ENCODE data around the gene RAMP1.

DNA sequence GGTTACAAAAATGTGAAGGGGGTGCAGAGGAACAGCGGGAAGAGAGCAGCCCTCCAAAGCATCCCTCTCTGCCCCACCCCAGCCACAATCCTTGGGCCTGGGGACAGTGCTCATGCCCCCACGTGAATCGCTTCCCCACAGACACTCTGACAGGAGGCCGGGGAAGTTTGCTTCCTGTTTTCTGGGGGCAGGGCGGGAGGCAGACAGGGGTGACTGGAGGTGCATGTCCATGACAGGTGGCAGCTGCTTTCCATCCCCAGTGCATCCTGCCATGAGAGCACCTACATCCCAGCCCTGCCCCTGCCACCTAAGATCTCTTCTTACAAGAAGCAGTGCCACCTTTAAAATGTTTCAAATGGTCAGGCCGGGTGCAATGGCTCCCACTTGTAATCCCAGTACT, 60.2 kb downstream of the RAMP1 start:
- TF ChIP-seq, protein P1, sequence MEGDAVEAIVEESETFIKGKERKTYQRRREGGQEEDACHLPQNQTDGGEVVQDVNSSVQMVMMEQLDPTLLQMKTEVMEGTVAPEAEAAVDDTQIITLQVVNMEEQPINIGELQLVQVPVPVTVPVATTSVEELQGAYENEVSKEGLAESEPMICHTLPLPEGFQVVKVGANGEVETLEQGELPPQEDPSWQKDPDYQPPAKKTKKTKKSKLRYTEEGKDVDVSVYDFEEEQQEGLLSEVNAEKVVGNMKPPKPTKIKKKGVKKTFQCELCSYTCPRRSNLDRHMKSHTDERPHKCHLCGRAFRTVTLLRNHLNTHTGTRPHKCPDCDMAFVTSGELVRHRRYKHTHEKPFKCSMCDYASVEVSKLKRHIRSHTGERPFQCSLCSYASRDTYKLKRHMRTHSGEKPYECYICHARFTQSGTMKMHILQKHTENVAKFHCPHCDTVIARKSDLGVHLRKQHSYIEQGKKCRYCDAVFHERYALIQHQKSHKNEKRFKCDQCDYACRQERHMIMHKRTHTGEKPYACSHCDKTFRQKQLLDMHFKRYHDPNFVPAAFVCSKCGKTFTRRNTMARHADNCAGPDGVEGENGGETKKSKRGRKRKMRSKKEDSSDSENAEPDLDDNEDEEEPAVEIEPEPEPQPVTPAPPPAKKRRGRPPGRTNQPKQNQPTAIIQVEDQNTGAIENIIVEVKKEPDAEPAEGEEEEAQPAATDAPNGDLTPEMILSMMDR (IDR thresholded peaks at IDR 0.05 in 2 of 3, conservative IDR thresholded peaks at IDR 0.05 in 1 of 3; ENCODE audit: borderline replicate concordance in 1 of 3, insufficient read depth in 1 of 3, low read depth in 2 of 3, low read length in 2 of 3): no peak
- TF ChIP-seq POLR2A (IDR thresholded peaks at IDR 0.05; ENCODE audit: borderline replicate concordance, extremely low read depth, insufficient read depth, insufficient read length) (no peak), EZH2 (IDR thresholded peaks at IDR 0.05) (no peak), JUND (IDR thresholded peaks at IDR 0.05) (no peak), YY1 (IDR thresholded peaks at IDR 0.05; ENCODE audit: extremely low read depth, insufficient replicate concordance, low read depth, low read length) (no peak), SP1 (IDR thresholded peaks at IDR 0.05; ENCODE audit: low read depth) (no peak), CBX3 (IDR thresholded peaks at IDR 0.05; ENCODE audit: low read depth) (no peak)
